Superior temporal gyrus (tissue), 1 donor: ENCODE measurements around the gene SIGLEC10.
"Not testable (repeated sequence)": the region's sequence is repeated elsewhere in the genome, so short reads cannot be mapped to it uniquely, and the experiment has no call there.

Source experiments
- DNase-seq: peaks from one replicate; pipeline ENCODE4 v3.0.0-alpha.2; 2016; ENCODE audit errors: extremely low spot score

The SIGLEC10 gene

DNA sequence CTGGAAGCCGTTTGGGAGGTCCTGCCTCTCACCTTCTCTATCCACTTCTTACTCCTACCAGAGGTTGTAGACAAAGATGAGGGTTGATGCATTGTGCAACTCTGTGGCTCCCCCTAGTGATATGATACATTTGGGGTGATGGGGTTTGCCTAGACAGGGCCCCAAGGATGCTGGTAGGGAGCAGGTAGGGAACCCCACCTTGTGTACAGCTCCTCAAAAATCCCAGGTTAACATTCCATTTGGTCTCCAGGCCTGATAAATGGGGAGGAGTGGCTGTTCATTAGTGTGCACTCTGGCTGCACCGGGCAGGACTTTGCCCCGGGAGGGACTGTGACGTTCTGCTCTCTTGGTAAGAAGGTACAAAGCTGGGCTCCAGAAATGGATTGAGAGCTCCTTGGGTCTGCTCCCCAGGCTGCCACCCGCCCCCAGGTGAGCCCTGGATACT, 21.6 kb upstream of the SIGLEC10 start:
- no peak for DNase-seq

DNA sequence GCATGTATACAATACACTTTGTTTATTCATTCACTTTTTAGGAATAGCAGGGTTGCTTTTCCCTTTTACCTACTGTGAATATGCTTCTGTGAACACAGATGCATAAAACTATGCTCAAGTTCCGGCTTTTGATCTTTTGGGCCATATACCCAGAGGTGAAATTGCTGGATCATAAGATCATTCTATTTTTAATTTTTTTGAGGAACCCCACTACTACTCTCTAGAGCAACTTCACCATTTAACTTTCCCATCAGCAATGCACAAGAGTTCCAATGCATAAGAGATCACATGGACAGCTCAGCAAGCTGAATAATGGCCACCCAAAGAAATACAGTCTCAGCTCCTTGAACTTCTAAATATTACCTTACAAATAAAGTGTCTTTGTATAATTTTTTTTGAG, 17.0 kb upstream of the SIGLEC10 start:
- DNase-seq, result no peak

DNA sequence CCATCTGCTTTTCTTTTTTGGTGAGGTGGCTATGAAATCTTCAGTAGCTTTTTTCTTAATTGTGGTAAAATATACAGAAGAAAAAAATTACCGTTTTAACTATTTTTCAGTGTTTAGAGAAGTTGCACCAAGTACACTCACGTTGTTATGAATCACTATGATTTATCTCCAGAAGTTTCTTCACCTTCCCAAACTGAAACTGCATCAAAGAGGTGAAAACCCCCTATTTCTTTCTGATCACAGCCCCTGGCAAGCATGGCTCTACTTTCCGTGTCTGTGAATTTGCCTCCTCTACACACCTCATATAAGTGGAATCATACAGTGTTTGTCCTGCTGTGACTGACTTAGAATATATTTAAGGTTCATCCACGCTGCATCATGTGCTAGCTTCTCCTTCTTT, 15.6 kb upstream of the SIGLEC10 start:
- no peak for DNase-seq

DNA sequence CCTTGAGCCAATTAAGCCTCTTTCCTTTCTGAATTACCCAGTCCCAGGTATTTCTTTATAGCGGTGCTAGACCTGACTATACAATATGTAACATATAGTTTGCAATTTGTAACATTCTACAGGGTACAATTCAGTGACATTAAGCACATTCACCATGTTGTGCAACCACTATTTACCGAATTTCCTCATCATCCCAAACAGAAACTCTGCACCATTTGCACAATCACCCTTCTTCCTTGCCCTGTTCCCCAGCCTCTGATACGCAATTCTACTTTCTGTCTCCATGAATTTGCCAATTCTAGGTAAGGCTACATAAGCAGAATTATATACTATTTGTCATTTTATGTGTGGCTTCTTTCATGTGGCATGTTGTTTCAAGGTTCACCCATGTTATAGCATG, 13.7 kb upstream of the SIGLEC10 start:
- no peak for DNase-seq

DNA sequence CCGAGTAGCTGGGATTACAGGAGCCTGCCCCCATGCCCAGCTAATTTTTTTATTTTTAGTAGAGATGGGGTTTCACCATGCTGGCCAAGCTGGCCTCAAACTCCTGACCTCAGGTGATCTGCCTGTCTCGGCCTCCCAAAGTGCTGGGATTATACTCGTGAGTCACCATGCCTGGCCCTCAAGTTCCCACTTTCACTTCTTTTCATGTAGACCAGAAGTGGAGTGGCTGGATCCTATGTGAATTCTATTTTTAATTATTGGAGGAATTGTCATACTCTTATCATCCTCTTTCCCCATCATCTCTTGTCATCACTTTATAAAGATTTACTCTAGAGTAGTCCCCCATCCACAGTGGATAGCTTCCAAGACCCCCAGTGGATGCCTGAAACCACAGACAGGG, 12.8 kb upstream of the SIGLEC10 start:
- no peak for DNase-seq

DNA sequence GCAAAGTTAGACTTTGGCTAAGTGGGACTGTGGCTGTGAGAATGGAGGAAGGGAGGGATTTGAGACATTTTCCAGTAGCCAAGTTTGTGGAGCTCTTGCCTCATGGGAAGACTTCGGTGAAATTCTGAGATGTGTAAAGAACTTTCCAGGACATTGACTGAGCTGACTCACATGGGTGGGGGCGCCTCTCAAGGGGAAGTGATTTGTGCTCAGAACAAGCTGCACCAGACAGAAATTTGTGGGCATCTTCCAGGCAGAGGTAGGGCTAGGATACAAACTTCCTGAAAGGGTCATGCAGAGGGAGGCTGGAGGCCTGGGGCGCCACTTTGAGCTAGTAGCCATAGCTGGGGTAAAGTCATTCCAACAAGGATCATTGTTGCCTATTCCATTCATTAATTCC, 9.8 kb upstream of the SIGLEC10 start:
- no peak for DNase-seq

DNA sequence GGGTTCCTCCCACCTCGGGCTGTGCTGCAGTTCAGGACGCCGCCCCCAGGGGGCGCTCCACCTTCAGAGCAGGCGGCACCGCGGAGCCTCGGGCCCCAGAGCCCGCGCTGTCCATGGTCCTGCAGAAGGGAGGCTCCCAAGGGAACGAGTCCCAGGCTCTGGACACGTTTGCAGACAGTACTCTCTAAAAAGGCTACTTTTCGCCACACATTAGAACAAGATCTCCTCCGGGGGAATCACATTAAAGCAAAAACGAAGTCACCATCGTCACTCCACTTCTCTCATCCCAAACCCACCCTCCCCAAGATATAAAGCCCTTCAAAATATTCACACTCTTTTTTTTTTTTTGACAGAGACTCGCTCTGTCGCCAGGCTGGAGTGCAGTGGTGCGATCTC, 4.6 kb upstream of the SIGLEC10 start:
- peak; percentile 72 for DNase-seq

DNA sequence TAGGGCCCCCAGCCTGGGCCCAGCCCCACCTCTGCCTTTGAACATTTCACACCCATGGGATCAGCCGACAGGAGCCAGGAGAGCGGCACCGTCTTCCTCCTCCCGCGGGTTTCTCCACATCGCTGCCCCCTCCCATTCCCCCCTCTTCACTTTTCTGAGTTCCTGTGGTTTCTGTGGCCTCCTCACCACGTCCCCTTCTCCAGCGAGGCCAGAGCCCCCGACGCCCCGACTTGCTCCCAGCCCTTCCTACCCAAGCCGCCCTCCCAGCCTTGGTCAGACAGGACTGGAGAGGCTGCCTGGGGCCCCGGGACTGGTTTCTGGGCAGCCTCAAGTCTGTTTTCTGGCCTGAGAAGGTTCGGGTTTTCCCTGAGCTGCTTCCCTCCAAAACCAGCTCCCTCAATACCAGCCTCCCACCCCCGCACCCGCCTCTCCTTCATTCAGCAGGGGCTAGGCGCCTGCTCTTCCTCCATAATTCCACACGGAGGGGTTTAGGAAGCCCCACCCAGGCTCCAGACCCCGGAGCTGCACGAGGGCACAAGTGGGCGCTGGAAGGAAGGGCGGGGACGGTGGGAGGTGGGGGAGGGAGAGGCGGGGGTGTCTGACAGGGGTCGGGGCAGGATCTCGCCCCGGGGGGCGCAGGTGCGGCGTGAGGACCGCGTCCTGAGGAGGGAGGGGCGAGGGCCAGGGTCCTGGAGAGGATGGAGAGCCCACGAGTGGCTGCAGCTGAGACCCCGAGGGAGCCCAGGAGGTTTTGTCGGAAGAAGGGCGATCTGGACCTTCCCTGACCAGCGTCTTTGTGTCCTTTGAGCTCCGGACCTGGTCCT, 4.0 kb upstream of the SIGLEC10 start:
- no peak for DNase-seq

DNA sequence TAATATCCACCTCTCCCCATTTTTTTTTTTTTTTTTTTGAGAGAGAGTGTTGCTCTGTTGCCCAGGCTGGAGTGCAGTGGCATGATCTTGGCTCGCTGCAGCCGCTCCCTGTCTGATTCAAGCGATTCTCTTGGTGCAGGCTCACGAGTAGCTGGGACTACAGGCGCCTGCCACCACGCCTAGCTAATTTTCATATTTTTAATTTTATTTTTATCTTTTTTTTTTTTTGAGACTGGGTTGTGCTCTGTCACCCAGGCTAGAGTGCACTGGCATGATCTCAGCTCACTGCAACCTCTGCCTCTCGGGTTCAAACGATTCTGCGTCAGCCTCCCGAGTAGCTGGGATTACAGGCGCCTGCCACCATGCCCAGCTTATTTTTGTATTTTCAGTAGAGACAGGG, 3.1 kb upstream of the SIGLEC10 start:
- not testable (repeated sequence) for DNase-seq

DNA sequence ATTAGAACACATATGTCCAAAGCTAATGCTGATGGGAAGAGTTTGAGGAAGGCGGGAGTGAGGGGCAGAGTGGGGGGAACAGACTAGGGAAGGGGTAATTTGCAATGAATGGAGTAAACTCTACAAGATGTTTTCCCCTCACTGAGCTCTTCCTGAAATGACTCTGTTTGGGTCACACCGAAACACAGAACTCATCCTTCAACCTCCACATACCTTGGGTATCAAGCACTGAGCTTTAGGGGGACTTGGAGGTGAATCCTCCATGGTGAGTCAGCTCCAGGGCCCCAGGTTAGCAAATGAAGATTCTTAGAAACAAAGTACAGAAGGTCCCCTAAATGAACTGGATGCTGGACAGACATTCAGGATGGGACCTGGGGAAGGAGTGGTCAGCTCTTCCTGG, 1.3 kb upstream of the SIGLEC10 start:
- no peak for DNase-seq

DNA sequence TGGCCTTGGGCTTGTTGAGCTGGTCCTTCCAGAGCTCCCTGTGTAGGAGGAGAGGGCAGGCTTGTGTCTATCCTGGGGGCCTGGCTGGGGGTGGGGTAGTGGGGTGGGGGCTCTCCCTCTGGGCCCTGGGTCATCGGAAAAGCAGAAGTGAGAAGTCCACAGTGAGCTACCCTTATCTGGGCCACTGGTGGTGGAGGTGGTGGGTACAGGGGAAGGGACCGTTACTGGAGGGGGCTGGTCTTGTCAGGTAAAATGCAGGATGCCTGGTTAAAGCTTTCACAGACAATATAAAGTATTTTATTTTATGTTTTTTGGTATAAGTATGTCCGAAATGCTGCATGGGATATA, 342 bp upstream of the SIGLEC10 start:
- no peak for DNase-seq

DNA sequence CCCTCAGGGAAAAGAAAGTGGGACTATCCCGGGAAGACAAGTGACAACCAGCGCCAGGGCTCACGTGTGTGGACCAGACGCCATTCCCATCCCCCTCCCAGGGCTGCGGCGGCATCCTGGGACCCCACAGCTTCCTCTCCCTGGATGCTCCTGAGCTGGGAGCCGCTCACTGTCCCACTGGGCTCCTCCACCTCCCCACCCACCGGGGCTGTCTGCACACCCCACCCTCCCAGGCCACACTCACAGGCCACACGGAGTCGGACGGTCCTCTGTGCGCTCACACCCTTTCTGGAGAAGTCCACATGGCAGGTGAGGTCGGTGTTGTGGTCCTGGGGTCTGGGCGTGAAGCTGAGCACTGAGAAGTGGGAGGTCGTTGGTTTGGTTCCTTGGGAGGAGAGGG, 1.0 kb downstream of the SIGLEC10 start:
- DNase-seq, result not testable (repeated sequence)

DNA sequence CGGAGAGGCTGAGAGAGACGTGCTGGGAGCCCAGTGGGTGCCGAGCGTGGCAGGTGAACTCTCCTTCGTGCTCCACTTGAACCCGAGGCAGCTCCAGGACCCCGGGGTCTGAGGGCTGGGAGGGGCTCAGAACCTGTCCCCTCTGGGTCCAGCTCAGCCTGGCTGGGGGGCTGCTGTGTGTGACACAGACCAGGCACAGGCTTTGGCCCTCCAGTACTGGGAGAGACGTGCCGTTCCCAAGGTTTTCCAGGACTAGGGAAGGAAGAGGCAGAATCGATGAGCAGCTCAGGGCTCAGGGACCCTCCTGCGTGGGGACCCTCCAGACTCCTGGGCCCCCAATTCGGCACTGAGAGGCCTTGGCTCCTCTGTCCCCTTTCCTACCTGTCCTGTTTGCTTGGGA, 2.3 kb downstream of the SIGLEC10 start:
- no peak for DNase-seq

DNA sequence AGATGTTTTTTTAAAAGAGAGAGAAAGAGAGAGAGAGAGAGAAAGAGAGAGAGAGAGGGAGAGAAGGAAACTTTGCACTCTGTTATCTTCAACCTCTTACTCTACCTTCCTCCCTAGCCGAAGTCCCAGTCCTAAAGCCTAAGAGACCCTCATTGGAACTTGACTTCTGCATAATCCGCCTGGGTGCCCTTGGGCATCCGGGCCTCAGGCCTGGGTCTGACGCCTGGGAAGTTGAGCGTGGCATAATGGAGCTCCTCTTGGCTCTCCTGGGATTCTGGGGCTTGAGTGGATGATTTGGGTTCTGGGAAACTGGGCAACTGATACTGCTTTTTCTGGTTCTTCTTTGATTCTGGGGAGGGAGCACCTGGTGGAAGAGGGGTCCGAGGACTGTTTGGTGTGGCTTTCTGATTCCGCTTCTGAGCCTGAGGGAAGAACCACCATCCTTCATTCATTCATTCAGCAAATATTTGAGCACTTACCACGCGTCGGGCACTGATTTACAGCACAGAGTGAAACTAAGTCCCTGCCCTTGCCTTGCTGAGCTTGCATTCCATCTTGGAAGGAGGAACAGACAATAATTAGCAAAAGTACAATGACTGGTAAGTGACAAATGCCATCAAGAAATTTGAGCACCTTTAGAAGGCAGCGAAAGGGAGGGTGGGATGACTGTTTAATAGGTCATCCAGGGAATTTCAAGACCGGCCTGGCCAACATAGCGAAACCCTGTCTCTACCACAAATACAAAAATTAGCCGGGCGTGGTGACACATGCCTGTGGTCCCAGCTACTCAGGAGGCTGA, 6.3 kb downstream of the SIGLEC10 start:
- DNase-seq, result no peak

DNA sequence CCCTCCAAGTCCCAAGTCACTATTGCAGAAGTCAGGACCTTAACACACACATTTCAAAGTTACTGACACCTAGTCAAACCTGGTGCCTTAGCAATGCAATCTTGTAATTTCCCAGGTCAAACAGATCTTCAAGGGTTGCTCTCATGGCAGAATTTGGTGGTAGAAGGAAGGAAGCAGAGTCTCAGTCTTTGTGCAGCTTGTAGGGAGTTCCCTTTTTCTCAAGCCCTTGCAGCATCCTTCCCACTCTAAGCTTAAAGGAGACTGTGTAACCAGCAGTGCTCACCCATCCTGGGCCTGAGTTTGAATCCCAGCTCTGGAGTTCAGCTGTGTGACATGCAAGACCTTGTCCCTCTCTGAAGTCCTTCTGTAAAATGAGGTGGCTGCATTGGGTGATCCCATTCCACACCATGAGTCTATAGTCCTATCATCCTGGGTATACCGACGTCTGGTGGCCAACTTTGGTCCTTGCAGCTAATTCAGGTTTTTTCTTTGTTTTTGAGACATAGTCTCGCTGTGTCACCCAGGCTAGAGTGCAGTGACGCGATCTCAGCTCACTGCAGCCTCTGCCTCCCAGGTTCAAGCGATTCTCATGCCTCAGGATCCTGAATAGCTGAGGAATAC, 9.8 kb downstream of the SIGLEC10 start:
- no peak for DNase-seq

DNA sequence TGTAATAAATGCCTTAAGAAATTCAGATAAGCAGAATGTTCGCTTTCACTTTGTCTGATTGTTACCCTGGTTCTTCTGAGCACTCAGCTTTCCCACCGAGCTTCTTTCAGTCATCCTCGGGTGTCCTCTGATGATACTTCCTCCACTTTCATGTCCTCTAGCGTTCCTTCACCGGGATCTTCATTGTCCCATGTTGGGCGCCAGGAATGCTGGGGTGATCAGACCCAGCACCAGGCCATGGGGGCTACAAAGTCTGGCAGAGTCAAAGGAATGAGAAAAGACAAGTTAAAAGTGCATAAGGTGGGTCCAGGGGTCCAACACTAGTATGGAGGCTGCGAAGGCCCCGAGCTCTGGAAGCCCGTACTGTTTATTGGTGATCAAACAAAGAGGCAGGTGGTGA, 15.3 kb downstream of the SIGLEC10 start:
- DNase-seq, result no peak

DNA sequence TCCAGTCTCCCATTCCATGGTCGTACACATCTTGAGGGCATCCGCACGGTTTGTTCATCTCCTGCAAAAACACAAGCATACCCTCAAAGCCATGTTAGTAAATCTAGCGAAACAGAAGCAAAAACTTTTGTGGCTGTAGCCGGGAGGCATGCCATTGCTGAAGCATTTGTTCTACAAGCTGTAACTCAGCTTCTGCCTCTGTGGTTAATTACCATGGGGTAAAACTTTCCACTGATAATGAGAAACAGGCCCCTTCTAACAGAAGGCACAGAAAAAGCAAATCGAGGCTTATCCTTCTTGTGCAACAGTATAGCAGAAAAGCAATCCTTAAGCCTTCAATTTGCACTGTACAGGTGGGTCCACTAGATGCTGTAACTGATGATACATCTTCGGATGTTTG, 17.5 kb downstream of the SIGLEC10 start:
- DNase-seq, result not testable (repeated sequence)

DNA sequence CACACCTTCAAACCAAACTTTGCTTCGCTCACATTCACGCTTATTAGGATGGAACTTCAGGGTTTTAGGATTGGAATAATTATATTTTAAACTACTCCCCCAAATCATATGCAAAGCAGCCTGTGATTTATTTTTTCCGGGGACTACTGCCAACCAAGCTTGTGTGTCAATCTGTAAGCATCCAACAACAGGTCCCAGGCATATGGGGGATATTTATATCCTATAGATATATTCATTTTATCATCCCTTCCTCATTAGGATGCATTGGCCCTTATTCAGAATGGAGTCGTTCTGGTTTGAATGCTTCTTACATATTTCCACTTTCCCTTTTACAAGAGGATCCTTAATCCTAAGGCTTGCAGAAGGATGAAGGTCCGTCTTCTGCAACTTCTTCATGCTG, 18.2 kb downstream of the SIGLEC10 start:
- DNase-seq, result no peak

DNA sequence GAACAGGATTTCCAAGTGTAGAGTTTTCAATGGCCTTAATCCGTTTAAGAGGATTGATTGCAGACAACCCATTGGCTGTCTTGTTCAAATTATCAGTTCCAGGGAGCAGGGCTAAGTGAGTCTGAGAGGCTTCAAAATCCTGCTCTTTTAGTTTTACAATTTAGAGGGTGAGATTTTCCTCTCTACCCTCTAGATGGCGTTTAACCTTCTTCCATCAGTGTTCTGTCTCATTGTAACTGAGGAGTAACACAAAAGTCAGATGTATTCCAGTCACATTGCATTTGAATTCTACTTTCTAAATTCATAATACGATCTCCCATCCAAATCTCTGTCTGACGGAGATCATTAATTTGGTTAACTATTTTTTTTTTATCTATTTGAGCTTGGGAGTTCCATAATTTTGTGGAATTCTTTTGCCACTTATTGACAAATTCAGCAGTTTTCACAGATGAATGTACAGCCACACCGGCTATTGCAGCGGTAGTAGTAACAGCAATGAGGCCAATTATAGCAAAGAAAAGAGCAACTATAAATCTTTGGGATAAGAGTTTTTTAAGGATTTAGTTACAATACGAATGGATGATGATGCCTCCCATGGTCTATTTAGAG, 19.2 kb downstream of the SIGLEC10 start:
- DNase-seq, result peak; percentile 73

DNA sequence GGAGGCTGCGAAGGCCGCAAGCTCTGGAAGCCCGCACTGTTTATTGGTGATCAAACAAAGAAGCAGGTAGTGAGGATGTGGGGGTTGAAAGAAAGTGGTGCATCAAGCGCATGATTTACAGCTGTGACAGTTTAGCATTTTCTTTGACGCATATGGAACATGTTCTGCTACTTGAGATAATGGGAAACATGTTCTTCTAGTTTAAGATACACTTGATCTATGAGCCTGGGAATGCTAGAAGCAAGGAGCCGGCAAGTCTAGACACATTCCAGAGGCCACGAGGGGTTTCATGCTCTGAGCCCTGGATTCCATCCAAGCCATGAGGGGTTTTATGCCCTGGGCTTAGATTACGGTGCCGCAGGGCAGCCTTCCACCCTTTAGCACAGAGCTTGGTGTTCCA, 20.0 kb downstream of the SIGLEC10 start:
- not testable (repeated sequence) for DNase-seq

DNA sequence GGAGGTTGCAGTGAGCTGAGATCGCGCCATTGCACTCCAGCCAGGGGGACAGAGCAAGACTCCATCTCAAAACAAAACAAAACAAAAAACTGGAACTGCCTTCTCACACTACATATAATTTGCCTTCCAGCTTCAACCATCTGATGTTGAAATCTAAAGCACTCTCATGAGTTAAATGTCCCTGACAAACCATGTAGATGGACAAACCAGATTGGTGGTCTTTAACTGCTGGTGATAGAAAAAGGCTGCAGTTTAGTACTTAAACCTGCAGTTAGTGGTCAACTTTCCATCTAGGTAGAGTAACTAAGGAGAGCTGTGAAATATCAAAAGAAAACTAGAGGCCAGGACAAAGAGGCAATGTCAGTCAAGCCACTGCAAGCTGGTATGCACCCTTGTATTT, 21.3 kb downstream of the SIGLEC10 start:
- no peak for DNase-seq
